ENCODE measurements around the gene DOCK10.

Gene DOCK10

DNA sequence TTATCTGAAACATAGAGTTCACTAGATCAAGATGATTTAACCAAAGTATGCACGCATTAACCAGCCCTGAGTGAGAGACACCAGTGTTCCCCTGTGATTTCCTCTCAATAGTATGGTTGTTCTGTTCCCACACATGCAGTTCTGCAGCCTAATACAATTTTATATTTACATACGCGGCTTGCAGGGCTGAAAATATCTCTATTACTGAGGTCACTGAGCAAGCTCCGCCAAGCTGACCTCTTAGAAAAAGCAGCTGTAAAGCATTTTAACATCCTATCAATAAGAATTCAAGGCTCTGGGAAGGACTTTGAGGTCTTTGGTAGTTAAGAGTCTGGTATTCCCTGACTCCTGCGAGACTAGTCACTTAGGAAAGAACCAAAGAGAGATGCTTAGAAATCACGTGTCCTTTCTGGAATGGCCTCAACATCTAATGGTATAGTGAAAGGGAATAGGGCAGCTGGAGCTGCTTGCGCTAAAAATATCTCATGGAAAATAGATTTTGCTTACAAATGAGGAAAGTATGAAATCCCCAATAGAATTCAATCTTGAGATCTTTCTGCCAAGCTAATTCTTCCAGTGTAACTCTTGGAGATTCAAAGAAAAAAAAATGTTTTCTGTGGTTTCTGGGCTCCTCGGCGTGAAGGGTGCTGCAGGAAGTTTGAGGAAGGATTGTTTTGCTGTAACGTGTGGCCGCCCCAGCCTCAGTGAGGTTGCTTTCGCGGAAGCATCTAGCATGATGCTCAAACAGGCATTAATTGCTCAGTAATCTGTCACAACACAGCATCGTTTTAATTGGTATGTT is 59.2 kb downstream of the DOCK10 start:
- DNase-seq (ENCODE audit: low read depth in 2 of 2, low spot score in 1 of 2): peak in 1 of 2 donors; percentile 22

DNA sequence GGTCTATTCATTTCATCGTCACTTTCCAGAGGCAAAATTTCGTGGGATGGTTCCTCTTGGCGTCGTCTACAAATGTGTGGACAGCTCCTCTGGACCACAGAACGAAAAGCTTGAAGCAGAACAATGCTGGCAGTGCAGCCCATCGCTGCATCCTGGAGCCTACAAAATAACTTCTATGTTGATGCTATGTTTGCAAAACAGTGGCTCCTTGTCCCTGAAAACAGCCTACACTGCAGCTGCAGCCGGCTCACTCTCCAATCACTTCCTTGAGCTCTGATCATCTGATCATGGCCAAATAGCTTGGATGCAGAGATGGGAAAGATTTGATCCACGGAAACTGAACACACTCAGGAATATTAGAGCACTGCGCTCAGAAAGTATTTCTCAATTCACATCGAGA is 60.0 kb downstream of the DOCK10 start:
- no peak for DNase-seq (ENCODE audit: low read depth in 2 of 2, low spot score in 1 of 2)

DNA sequence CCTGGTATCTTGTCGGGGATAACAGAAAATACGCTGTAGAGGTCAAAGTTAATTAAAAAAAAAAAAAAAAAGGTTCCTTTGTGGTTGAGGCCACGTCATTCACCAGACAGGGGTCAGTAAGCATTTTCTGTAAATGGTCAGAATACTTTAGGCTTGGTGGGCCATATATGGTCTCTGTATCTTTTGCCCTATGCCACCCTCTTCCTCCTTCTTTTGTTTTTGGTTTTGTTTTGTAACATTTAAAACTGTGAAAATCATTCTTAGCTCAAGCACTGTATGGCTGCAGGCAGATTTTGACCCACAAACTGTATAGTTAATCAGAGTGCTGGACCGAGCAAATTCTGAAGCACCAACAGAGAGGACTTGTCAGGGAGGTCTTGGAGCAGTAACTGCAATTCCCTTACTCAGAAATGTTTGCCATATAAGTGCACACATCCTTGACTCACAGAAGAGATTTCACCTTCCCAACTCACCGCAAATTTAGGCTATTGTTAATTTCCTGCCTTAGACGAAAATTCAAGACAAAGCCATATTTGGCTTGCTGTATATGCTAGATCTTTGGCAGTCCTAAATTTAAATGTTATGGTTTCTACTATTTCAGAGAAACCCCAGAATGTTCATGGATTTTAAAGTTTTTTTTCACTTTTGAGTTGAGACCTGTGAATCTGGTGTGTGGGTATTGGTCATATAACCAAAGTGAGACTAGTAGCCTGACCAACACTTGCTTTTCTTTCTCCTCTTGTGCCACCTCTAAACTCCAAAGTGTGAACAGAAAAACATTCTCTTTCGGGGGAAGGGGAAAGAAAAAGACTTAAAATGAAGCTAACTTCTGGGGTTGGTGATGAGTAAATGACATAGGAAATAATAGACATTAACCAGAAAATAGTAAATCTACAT is 65.4 kb downstream of the DOCK10 start:
- DNase-seq (ENCODE audit: low read depth in 2 of 2, low spot score in 1 of 2): no peak

DNA sequence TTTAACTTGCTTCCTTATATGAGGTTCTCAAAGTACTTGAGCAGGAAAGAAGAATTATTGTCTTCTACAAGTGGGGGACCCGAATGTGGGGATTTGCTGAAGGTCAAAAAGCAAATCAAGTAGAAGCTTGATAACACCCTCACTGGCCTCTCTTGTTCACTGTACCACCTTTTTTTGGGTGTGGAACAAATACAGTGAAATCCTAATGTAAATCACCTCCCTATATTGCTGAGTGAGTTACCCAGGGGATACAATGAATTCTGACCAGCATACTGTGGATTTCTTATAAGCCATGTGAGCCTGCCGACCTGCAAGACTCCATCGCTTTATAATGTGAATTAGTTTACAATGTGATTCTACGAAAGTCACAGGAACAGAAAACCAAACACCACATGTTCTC is 66.5 kb downstream of the DOCK10 start:
- DNase-seq (ENCODE audit: low read depth in 2 of 2, low spot score in 1 of 2): no peak

DNA sequence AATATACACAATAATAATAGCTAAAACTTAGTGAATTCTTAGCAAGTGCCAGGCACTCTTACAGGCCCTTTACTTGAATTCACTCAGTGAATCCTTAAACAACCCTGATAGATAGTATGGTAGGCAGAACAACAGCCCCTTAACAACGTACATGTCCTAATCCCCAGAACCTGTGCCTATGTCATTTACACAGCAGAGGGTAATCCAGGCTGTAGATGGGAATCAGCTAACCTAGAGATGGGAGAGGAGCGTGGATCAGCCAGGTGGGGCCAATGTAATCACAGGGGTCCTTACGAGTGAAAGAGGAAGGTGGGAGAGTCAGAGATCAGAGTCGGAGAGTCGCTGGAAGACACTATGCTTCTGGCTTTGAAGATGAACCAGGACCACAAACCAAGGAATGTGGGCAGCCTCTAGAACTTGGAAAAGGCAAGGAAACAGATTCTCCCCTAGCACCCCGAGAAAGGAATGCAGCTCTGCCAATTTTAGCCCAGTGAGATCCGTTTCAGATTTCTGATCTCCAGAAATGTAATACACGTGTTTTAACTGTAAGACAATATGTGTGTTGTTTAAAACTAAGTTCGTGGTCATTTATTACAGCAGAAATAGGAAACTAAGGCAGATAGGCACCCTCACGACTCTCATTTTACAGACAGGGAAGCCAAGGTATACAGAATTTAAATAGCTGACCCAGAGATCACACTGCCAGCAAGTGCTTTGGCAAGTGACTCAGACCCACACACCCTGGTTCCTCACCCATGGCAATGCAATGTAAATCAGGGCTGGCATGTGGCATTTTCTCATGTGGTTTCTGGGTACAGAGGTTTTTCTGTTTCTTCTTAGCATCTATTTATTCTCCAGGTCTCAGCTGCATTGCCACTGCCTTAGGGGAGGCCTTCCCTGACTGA is 68.9 kb downstream of the DOCK10 start:
- peak in 1 of 2 donors; percentile 27 for DNase-seq (ENCODE audit: low read depth in 2 of 2, low spot score in 1 of 2)

DNA sequence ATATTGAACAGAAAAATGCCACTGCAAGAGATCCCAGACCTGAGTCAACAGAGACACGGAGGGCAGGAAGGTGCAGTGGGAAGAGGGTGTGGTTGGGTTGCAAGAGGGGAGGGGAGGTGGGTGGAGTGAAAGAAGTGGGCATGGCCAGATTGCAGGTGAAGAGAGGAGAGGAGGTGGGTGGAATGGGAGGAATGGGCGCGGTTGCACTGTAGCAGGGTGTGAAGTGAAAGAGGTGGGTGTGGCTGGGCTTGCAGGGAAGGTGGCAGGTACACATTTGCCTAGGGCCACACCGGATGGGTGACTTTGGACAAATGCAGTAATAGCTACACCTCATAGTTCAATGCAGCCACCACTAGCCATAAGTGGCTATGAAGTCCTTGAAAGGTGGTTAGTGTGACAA is 71.1 kb downstream of the DOCK10 start:
- no peak for DNase-seq (ENCODE audit: low read depth in 2 of 2, low spot score in 1 of 2)

DNA sequence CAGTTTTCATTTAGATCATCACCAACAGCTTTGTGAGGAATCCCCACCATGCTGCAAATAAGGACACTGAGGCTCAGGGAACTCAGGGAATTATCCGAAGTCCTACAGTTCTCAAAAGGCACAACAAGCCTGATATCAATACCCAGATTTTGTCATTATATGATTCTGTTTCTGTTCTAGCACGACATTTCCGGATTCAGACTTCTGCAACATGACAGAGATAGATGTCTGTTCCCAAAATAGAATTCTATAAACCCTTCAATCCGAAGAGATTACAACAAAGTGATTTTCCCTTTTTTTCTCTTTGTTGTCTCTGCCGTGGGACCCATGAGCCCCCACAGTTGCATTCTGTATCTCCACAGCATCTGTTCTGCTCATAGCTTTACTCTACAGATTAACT is 72.0 kb downstream of the DOCK10 start:
- no peak for DNase-seq (ENCODE audit: low read depth in 2 of 2, low spot score in 1 of 2)

DNA sequence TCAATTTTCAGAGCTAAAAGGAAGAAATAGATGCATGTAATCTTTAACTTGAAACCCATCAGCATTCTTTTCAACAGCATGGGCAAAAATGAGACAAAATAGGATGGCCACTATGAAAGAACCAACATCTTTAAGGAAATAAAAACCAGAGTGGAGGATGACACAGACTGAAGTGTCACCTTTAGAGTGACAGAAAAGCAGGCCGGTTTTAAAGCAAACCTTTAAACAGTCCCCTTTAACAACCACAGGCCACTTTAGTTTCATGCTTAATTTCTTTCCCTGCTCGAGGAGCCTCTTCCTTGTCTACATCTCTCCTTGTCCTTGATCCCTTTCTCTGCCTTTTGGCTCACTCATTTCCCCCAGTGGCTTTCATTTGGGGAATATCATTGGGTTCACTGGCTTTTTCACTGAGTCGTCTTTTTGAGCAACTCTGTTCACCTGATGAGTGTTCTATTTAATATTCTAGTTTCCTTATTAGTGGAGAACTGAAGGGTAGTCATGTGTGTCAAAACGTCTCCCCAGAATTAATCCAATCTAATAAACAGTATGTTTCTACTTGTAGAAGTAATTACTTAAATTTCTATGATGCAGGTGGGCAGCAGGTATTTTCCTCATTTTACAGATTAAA is 72.5 kb downstream of the DOCK10 start:
- DNase-seq (ENCODE audit: low read depth in 2 of 2, low spot score in 1 of 2): no peak

DNA sequence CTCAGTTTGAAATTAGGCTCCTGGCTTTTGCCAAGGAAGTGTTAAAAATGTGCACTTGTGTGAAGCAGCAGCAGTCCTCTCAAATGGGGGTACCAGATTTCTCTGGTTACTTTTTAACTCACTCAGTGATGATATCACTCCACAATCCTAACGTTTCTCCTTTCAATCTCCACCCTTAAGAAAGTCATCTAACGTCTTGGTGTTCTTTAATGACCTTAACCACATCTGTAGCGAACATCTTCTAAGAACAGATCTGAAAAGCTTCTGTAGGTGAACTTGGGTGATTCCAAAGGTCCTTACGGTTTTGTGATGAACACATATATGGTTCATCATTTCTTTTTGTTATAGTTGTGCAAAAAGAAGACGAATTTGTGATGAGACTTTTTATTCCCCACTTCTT is 73.2 kb downstream of the DOCK10 start:
- no peak for DNase-seq (ENCODE audit: low read depth in 2 of 2, low spot score in 1 of 2)

DNA sequence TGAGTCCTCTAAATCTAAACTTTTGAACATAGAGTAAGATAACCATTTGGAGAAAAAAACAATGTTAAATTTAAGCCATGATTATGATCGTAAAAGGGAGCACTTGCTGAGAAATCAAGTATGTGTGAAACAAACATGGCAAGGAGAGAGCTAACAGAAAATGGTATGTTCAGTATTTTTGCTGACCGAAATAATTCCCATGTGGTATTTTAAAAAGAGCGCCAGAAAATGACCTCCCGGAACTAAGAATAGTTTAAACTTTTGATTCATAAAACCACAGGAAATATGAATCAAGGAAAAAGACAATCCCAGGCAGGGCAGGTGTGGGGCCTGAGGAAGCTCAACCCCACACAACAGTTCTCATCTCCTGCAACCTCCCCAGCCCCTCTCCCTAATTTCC is 74.2 kb downstream of the DOCK10 start:
- DNase-seq (ENCODE audit: low read depth in 2 of 2, low spot score in 1 of 2): no peak

DNA sequence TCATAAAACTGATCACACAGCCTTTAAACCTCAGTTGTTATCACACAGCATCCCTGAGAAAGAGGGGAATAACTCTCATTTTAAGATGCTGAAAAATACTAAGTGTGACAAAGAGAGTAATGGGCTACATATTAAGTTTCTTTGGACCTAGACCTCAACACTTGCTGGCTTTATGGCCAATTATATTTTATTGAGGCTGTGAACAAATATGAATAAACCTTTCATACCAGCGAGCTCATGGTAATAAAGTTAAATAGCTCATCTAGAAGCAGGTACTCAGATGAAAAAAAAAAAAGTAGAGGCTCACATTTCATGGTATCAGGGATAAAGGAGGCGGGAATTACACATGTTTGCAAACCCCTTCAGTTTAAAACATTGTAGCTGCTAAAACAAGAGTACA is 75.7 kb downstream of the DOCK10 start:
- no peak for DNase-seq (ENCODE audit: low read depth in 2 of 2, low spot score in 1 of 2)

DNA sequence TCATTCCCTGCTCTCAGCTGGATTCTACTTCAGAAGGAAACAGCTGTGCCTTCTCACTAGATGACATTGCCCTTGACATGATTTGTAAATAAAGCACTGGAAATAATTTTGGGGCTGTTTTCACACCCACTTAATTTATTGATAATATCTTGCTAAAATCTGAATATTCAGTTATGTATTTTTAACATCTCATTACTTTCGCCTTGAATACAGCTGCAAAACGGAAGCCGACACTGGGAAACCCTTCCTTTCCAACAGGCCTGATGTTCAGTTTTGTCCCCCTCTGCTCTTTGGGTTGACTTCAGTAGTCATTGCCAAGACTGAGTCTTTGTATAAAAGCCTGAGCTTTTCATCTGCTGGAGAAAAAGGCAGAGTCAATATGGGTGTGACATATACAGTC is 82.7 kb downstream of the DOCK10 start:
- DNase-seq (ENCODE audit: low read depth in 2 of 2, low spot score in 1 of 2): no peak

DNA sequence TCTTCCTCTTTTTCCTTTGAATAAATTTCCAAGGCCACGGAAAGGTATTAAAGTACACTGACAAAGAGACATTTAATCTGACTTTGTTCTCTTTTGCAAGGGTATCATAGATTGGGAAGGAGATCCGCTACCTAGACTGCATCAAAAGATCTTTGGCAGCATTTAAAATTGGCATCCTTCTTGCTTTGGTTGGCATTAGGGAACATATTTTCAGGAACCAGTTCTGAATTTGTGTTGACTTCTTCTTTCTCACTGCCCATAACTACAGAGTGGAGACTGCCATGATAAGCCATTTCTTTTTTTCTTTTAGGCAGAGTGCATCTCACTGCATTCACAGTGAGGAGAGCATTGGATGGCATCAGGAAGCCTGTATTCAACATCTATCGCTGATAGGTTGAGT is 83.4 kb downstream of the DOCK10 start:
- no peak for DNase-seq (ENCODE audit: low read depth in 2 of 2, low spot score in 1 of 2)

DNA sequence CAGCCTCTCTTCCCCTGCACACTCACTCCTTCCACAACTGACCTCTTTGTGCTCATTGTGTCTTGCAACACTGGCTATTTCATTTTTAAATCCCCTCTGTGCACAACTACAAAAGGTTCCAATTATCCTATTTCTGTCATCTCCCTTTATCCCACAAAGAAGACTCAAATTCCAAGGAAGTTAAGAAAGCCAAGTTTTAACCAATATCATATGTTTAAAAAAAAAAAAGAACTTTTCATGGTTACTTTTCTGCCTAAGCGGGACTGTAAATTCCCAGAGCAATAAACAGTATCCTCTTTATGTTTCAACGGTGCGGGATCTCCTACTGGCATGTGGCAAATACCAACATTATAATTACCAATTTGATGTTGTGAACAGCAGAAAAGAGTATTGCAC is 83.8 kb downstream of the DOCK10 start:
- DNase-seq (ENCODE audit: low read depth in 2 of 2, low spot score in 1 of 2): no peak

DNA sequence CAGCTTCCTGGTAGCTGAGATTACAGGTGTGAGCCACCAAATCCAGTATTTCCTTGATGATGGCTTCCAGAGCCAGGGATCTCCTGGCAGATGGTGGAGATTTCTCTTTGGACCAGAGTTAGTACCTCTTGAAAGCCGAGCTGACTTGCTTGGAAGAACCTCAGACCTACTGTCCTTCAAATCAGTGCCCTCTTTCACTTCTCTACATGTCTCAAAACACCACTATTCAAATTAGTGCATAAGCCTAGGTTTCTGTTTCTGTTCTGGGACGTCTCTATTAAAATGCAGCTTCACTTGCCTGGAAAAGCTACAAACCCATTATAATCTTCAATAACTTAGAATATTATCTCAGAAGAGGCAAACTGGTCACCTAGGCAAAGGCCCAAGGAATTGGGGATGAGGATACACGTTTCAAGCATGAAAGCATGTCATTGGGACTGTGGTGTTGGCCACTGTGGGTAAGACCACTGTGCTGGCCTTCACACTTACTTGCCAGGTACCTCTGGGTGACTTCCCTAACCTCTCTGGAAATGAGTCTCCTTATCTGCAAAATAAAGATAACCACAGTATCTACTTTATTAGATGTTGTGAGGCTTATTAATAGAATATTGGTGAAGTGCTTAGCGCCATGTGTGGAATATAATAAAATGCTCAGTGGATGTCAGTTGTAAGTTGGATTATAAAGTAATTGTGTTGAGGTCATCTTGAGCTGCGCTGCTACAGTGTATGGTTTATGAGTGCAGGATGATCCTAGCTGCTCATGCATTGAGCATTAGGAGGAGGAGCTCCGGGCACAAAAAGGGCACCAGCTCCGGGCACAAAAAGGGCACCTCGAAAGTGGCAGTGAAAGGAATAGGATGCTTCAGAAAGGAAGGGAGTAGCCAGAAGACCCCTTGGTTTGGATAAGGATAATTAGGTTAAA is 84.5 kb downstream of the DOCK10 start:
- DNase-seq (ENCODE audit: low read depth in 2 of 2, low spot score in 1 of 2): no peak

DNA sequence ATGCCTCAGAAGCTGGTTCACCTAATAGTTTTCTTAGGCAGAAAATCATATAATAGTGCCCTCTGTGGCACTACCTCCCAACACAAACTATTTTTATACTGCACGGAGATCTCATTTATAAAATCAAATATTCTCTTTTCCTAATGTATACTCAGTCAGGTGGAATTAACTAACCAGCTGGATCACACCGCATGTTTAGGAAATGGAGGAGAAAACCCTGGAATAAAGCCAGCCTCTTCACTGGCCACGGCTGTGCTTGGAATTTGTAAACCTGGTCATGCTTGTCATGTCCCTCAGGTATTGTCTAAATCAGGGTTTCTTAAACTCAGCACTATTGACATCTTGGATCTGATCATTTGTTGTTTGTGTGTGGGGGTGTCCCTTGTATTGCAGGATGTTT is 85.6 kb downstream of the DOCK10 start:
- DNase-seq (ENCODE audit: low read depth in 2 of 2, low spot score in 1 of 2): no peak

DNA sequence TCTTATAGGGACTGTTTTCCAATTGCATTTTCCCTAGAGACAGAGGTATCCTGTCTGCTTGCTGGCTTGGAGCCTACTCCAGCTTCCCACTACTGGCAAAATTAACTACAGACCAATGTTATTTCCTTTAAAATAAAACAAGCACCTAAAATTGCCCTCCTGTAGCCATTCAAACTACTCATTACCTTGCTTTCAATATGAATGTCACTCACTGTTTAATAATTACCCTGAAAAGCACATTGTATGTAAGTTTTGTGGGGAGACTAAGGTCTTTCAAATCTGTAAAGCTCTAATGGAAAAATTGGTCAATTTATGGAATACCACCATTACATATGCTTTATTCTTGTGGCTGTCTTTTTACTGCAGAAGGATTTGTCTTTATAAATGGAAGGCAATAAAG is 87.3 kb downstream of the DOCK10 start:
- DNase-seq (ENCODE audit: low read depth in 2 of 2, low spot score in 1 of 2): no peak

DNA sequence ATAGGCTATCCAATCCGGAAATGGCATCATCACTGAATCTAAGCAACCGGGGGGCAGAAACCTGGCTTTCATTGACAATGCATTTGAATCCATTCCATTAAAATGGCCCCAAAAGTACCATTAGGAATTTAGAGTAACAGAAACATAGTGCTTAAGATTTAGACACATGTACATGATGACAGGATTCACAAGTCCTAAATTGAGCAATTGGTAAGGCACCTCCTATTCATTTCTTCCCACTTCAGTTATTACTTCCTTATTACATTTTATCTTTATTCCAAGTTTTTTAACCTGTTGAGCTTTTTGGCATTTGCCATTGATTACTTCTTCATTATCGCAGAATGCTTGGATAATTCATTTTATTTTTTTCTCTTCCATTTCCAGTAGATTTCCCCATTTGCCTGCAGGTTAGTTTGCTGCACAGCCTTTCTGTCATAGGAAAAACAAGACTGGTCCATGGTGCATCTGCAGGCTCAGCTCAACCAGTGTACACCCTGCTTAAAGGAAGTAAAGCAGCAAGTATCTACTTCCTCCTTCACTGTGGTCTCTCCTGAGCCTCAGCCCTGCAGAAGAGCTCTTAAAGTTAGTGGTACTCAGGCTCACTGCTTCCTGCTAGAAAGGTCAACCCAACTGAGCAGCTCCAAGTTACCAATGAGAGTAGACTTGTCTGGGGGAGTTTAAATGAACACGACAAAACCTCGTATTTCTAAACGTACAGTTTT is 89.2 kb downstream of the DOCK10 start:
- no peak for DNase-seq (ENCODE audit: low read depth in 2 of 2, low spot score in 1 of 2)

Measured in stimulated activated CD8-positive, alpha-beta memory T cell treated with anti-CD3 and anti-CD28 coated beads, Interleukin-4, amount 100 ng/mL, for 4 hours (primary cell).